Cardiac muscle cell (in vitro differentiated cells and primary cell): ENCODE results near the gene CAPN10. TPM values are rescaled to one million over a fixed set of nuclear protein-coding genes. Genes with fewer than 3 reads are reported as not detected.

Experiments used
- DNase-seq, 2 donors: peaks; one replicate each; pipeline versions ENCODE4 v3.0.0 to v3.0.0-alpha.2; 2010 to 2017; ENCODE audit warnings: low read depth in 1 of 2, low spot score in 1 of 2
- H3K27ac ChIP-seq: fragments of 200-600 bp; sonication (generic); 2 replicates; pipeline ENCODE4 v1.5.1; 2016
- H3K27me3 ChIP-seq: fragments of 200-600 bp; sonication (generic); 2 replicates; pipeline ENCODE4 v1.6.0; 2016; ENCODE audit warnings: control low read depth
- H3K36me3 ChIP-seq: fragments of 200-600 bp; sonication (generic); 2 replicates; pipeline ENCODE4 v1.5.1; 2016; ENCODE audit warnings: control low read depth
- H3K4me1 ChIP-seq: fragments of 200-600 bp; sonication (generic); 2 replicates; pipeline ENCODE4 v1.8.1; 2017; ENCODE audit warnings: low read depth, mild to moderate bottlenecking, mixed run types
- H3K4me3 ChIP-seq: fragments of 200-600 bp; sonication (generic); 2 replicates; pipeline ENCODE4 v1.5.1; 2016; ENCODE audit warnings: mild to moderate bottlenecking
- H3K9me3 ChIP-seq: fragments of 200-600 bp; sonication (generic); 2 replicates; pipeline ENCODE4 v1.5.1; 2017; ENCODE audit warnings: low read depth, mild to moderate bottlenecking, control low read depth
- polyA plus RNA-seq: library from polyadenylated mRNA; unstranded; fragments of >200 nt; fragmentation: Nextera tagmentation; extraction: Ambion mirVana; gene quantifications from 2 replicates; pipeline ENCODE4 v1.2.1, GENCODE V29; 2016
- total RNA-seq: library from RNA; depleted of rRNA; stranded (reverse); fragments of >200 nt; gene quantifications from 2 replicates; pipeline ENCODE4 v1.2.3, GENCODE V29; 2016
- TF ChIP-seq, protein P1 (sequence below): IDR thresholded peaks from 2 replicates; pipeline ENCODE4 v1.5.1; 2012; ENCODE audit warnings: low read depth, mild to moderate bottlenecking, low read length

CAPN10 gene
- total and polyA plus RNA-seq, 2 experiments from 2014 or later: 60.8 to 62.8 TPM

DNA sequence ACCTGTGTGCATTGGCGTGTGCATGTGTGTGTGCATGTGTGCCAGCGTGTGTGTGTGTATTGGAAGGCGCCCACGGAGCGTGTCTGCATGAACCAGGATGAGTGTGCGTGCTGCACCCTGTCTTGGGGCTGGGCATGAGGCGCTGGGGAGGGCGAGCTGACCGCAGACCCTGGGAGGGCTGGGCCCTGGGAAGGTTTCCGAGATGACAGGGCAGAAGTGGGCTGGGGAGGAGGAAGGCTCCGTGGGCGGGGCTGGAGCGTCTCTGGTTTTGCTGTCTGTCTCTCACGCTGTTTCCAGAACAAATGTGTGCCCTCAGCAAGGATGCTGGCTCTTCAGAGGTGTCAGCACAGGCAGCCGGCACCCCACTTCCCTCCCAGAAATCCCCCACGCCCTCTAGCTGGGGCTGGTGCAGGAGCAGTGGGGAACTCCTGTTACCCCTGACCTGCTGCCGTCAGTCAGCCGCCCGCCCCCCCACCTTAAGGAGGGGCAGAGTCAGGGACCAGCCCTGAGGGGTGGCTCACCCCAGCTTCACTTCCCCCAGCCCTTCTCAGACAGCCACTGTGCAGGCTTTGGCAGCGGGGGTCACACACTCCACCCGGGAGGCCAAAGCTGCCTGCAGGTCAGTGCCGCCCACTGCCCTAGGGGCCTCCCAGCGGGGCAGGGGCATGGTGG lies 38.6 kb downstream of the CAPN10 start, which contains the start of gene GPR35:
Gene GPR35, plus strand, starts transcription at position 531 of the 672 bp plus-strand sequence. CDS start 4,473 bp downstream, outside the sequence.
- H3K4me1 ChIP-seq: no peaks in the 10 kb centered on the region
- no peaks in the 10 kb centered on the region for H3K27me3 ChIP-seq
- TF ChIP-seq, protein P1, sequence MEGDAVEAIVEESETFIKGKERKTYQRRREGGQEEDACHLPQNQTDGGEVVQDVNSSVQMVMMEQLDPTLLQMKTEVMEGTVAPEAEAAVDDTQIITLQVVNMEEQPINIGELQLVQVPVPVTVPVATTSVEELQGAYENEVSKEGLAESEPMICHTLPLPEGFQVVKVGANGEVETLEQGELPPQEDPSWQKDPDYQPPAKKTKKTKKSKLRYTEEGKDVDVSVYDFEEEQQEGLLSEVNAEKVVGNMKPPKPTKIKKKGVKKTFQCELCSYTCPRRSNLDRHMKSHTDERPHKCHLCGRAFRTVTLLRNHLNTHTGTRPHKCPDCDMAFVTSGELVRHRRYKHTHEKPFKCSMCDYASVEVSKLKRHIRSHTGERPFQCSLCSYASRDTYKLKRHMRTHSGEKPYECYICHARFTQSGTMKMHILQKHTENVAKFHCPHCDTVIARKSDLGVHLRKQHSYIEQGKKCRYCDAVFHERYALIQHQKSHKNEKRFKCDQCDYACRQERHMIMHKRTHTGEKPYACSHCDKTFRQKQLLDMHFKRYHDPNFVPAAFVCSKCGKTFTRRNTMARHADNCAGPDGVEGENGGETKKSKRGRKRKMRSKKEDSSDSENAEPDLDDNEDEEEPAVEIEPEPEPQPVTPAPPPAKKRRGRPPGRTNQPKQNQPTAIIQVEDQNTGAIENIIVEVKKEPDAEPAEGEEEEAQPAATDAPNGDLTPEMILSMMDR: no peak
- no peak within 1 kb of the TSS for H3K27ac ChIP-seq
- no peak within 1 kb of the TSS for H3K4me3 ChIP-seq
- peak in 1 of 2 donors; percentile 37 for DNase-seq
- no peaks in the 10 kb centered on the region for H3K9me3 ChIP-seq
- no peaks in the 10 kb centered on the region for H3K36me3 ChIP-seq

DNA sequence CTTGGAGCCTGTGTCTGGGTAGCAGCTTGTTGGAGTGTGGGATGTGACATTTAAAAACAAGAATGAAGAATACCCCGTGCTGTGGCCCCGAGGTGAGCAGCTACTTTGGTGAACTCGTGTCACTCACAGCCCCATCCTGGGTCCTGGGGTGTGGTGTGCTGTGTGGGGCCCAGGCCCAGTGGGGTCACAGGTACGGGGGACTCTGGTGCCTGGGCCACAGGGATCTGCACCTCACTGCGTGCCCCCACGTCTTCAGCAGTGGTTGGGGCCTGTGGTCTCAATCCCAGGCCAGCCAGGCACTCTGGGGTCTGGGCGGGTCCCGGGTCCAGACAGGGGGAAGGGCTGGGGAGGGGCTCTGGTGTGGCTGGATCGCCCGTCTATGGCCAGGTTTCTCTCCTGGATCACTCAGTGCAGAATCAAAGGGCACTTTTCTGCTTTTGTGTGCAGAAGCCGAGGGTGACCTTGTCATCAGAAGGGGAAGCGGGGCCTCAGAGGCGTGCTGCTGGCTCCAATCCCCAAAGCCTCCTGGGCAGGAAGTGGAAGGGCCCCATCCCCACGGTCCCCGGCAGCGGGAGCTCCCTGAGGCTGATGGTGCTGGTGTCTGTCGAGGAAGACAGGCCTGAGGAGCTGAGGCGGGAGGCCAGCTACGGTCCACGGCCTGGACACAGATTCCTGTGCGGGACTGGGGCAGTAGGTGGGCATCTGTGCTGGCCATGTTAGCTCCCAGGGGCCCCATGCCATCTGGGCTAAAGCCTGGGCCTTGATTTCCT lies 40.2 kb downstream of the CAPN10 start:
- no peaks in the 10 kb centered on the region for H3K9me3 ChIP-seq

DNA sequence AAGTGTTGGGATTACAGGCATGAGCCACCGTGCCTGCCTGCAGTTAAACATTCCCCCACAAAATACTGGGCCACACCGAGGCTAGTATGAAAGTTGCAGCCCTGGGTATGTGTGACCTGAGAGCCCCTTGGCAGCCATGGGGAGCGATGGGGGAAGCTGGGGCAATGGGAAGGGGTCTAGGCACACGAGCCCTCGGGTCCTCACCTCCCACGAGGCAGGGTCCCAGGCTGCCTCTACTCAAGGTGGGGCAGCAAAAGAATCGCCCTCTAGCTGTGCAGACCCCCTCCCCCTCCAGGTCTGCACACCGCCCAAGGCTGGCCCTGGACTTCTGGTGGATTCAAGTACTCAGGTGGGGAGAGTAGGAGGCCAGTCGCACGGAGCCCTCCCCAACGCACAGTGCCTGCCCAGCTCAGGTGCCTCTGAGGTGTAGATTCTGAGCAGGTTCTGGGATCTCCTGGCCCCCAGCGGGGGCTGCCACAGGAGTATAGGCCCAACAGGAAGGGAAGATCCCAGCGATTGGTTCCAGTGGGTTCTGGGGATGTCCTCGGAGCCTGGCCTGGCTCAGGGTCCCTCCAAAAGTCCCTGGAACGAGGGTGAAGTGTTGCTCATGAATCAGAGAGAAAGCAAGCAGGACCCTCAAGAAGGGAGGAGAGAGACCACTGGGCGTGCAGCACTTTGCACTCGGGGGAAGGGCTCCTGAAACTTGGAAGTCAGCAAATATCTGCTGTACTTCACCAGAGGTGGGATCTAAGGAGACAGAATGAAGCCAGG lies 41.4 kb downstream of the CAPN10 start:
- DNase-seq: no peak
- Histone ChIP-seq H3K9me3 (no peaks in the 10 kb centered on the region), H3K4me1 (no peaks in the 10 kb centered on the region), H3K27me3 (no peaks in the 10 kb centered on the region), H3K36me3 (no peaks in the 10 kb centered on the region), H3K27ac (no peak overlapping the region), H3K4me3 (no peak overlapping the region)
- TF ChIP-seq, protein P1: no peak

More for the DNA sequence above, 40.2 kb downstream of the CAPN10 start:
- H3K27ac ChIP-seq: no peak overlapping the region
- H3K4me3 ChIP-seq: no peak overlapping the region
- peak in 1 of 2 donors; percentile 5 for DNase-seq
- no peaks in the 10 kb centered on the region for H3K27me3 ChIP-seq
- TF ChIP-seq, protein P1: no peak
- no peaks in the 10 kb centered on the region for H3K4me1 ChIP-seq
- H3K36me3 ChIP-seq: no peaks in the 10 kb centered on the region

DNA sequence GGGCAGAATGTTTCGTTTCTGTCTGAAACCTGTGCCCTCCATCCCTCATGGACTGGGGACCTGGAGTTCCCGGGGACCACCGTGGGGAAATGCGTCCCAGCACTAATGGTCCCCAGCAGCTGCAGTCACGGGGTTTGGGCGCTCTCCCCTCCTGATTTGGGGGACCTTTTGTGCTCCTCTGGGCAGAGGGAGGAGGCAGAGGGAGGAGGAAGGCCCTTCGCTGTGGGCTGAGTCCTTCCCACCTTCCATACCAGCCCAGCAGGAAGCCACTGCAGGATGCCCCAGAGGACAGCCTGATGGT lies 41.9 kb downstream of the CAPN10 start:
- no peaks in the 10 kb centered on the region for H3K9me3 ChIP-seq
- H3K36me3 ChIP-seq: no peaks in the 10 kb centered on the region
- H3K4me1 ChIP-seq: no peaks in the 10 kb centered on the region
- TF ChIP-seq, protein P1: no peak
- H3K4me3 ChIP-seq: no peak overlapping the region
- H3K27ac ChIP-seq: no peak overlapping the region
- H3K27me3 ChIP-seq: no peaks in the 10 kb centered on the region
- DNase-seq: no peak

DNA sequence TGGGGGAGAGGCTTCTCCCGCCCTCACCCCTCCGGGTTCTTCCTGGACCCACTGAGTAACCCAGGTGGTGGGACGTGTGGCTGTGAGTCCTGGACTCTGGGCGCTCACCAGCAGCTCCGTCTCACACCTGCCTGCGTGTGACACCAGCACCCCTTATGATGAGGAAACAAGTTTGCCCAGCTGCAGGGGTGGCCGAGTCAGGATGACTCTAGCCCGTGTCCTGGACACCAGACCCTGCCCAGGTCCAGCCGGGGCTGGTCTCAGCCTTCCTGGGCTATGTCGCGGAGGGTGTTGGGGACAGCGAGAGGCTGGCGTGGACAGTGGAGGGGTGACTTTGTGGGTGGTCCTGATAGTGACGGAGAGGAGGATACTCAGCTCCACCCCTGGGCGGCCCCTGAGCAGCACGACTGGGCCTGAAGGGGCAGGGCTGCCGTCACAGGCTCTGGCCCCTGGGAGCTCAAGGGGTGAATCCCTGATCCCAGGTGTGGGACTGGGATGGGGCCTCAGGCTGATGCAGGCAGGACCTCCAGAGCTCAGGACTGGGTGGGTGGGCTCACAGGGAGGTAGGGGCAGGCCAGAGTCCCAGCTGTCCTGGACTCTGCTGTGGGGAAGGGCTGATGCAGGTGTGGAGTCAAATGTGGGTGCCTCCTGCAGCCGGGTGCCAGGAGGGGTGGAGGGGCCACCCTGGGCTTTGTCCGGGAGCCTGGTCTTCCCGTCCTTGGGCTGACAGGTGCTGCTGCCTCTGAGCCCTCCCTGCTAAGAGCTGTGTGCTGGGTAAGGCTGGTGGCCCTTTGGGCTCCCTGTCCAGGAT lies 42.5 kb downstream of the CAPN10 start:
- no peaks in the 10 kb centered on the region for H3K36me3 ChIP-seq
- H3K4me1 ChIP-seq: no peaks in the 10 kb centered on the region
- no peaks in the 10 kb centered on the region for H3K9me3 ChIP-seq
- H3K27me3 ChIP-seq: no peaks in the 10 kb centered on the region
- TF ChIP-seq, protein P1: no peak
- H3K4me3 ChIP-seq: no peak overlapping the region
- H3K27ac ChIP-seq: no peak overlapping the region
- DNase-seq: no peak
